ENCODE results near the gene CYB561D1. TPM values are rescaled to one million over a fixed set of nuclear protein-coding genes. Genes with fewer than 3 reads are reported as not detected.

The CYB561D1 gene
- total and polyA plus RNA-seq, 2 of the 8 experiments (the other 6 are each of a cell fraction or from before 2014, with no cell fraction given), result 3.6 to 3.8 TPM

DNA sequence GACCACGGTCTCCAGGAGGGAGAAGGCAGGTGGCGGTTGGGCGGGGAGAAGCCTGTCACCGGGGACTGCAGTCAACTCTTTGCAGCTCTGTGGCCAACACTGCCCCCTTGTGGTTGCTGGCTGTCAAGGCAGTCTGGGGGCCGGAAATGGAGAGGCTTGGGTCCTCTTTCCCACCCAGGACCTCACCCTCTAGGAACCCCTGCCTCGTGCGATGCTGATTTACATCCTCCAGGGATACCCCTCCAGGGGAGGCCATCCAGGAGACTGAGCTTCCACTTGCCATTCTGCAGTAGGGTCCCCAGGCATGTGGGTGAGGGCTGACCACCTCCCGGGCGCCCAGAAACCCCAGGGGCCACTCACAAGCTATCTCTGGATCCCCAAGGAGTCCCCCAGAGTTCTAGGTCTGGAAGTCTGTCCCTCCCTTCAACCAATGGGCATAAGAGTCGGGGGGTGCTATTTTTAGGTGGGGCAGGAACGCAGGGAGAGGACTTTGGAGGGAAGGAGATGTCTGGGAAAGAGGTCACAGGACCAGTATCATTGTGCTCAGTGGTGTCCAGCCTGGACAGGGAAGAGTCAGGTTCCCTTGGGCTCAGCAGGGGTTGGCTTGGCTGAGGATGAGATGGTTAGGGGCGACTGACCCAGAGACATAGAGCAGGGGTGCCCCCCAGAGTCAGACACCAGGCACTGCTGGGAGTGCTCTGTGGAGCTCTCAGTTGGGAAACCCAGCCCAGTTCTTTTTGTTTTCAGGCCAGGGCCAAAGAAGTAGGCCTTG is 38.7 kb downstream of the CYB561D1 start (continued):
- TF ChIP-seq, protein P1, sequence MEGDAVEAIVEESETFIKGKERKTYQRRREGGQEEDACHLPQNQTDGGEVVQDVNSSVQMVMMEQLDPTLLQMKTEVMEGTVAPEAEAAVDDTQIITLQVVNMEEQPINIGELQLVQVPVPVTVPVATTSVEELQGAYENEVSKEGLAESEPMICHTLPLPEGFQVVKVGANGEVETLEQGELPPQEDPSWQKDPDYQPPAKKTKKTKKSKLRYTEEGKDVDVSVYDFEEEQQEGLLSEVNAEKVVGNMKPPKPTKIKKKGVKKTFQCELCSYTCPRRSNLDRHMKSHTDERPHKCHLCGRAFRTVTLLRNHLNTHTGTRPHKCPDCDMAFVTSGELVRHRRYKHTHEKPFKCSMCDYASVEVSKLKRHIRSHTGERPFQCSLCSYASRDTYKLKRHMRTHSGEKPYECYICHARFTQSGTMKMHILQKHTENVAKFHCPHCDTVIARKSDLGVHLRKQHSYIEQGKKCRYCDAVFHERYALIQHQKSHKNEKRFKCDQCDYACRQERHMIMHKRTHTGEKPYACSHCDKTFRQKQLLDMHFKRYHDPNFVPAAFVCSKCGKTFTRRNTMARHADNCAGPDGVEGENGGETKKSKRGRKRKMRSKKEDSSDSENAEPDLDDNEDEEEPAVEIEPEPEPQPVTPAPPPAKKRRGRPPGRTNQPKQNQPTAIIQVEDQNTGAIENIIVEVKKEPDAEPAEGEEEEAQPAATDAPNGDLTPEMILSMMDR (IDR thresholded peaks at IDR 0.05; ENCODE audit: control extremely low read depth in 1 of 3, insufficient read depth in 1 of 3, low read depth in 1 of 3, low read length in 3 of 3), result peak; percentile 92 to 98 (median 96)
- TF ChIP-seq JUN (IDR thresholded peaks at IDR 0.05; ENCODE audit: low read depth, low read length) (no peak), KDM1A (IDR thresholded peaks at IDR 0.05; ENCODE audit: borderline replicate concordance, low read length) (peak; percentile 57; the same call in 1 of the 2 replicates)

All from H1 (cell line).